ENCODE measurements around the gene CDC123.
A peak's percentile ranks its signal among the peaks of the same experiment; 100 is the strongest.
"Not testable (repeated sequence)": the region's sequence is repeated elsewhere in the genome, so short reads cannot be mapped to it uniquely, and the experiment has no call there.

The CDC123 gene, protein sequence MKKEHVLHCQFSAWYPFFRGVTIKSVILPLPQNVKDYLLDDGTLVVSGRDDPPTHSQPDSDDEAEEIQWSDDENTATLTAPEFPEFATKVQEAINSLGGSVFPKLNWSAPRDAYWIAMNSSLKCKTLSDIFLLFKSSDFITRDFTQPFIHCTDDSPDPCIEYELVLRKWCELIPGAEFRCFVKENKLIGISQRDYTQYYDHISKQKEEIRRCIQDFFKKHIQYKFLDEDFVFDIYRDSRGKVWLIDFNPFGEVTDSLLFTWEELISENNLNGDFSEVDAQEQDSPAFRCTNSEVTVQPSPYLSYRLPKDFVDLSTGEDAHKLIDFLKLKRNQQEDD

DNA sequence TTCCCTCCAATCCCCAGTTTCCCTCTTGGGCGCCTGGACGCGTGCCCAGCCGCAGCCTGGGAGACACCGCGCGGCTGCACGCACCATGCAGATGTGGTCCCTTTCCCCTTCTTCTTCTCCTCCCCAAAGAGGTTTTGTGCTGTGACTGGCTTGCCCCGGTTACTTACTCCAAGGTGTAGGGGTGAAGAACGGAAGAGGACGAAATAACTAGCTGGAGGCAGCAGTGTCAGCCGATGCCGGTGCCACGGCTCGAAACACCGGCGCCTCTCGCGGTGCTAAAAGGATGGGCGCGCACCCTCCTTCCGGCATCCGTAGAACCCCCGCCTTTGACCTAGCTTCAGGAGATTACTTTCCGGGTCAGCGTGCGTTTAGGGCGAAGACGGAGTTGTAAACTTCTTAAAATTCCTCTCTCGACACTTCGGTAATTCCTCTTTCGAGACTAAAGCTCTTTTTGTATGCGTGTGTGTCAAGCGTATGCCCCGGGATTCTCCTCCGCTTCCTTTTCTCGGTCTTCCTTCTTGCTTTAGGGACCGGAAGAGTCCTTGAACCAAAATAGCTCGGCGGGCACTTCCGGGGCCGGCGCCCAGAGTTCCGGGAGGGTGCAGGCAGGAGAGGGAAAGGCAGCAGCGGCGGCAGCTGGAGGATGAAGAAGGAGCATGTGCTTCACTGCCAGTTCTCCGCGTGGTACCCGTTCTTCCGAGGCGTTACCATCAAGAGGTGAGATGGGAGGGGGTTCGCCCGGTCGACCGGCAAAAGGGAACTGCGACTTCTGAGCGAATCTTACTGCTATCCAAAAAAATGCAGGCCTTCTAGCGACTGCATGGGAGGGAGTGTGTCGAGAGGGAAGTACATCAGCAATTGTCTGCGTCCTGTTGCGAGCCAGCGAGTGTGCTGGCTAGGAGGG lies at the start of gene CDC123, which contains the start of gene NUDT5:
CDC123 (plus strand) TSS at position 586 of the 904 bp plus-strand sequence; CDS start at position 644, 58 bp downstream.
NUDT5 (minus strand) TSS at position 289 of the 904 bp plus-strand sequence. CDS start 9,600 bp downstream, outside the sequence.
- peak; percentile 48 for DNase-seq

DNA sequence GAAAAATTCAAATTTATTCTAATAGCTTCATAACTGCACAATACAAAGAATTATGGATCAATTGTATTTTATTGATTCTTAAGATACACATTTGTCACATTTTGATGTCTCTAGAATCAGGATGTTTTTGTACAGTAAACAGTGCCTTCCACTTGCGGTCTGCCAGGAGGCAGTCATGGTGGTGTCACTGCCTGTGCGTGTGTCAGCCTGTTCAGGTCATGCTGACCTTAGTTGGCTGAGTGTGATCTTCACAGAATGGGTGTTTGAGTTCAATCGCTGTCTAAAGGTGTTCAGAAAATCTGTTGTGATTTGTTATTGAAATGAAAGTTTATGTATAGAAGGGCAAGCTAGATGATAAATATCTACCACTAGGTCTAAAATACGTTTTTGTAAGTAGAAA lies 45.8 kb upstream of the CDC123 start:
- DNase-seq: no peak

DNA sequence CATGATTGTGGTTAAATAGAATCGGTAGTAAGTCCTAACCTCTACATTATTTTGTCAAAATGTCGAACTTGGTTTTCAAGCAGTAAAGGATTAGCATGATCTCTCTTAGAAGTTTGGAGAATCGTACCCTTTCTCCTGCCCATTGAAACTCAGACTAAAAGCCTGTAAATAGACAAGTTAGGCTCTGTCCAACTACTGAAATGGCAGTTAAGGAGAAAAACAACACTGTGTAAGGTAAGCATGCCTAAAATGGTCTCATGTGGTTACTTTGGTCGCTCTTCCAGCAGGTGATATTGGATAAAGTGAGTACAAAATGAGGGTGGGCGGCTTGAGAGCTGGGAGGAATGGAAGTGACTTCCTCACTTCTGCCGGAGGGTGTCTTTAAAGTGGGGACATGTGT lies 41.5 kb upstream of the CDC123 start:
- DNase-seq: no peak

DNA sequence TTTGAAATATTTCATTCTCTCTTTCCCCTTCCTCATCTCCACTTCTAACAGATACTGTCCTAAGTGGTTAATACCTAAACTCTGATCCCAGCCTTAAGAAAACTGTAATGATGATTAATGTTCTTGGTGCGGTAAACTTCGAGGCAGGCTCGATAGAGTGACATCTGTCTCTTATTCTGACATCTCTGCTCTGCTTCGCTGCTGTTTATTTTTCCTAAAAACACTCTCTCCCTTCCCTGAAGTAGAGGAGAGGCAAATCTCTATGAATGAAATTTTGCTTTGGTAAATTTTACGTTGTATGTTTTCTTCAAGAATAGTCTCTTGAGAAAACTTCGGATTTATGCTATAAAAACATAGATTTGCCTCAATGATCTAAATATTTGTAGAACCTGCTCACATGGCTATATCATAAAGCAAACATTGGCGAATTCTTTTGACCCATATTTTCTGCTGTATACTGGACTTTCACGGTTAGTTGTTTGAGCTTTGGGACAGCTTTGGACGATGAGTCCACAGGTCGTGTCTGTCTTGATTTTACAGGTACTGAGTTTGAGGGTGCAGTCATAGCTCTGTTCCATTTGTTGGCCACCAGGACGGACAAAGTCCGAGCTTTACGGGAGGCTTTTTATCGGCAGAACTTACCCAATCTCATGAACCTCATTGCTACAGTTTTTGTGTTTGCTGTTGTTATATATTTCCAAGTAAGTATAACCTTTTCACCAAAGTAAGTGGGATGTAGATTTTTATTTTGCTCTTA lies 39.4 kb upstream of the CDC123 start:
- DNase-seq: no peak

DNA sequence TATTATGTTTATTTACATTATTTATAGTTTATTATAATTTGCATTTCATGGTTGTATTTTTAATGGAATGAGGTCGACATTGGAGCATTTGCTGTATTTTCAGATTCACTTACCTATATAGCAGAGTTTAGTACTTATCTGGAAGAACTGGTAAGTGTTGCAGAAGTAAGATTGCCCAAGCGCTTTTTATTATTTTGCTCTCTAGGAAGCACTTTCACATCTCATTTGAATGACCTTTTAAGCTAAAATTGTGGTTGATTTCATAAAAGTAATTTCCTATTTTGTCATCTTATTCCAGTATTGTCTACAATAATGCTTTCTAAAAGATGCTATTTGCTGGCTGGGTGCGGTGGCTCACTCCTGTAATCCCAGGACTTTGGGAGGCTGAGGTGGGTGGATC lies 37.9 kb upstream of the CDC123 start:
- no peak for DNase-seq

DNA sequence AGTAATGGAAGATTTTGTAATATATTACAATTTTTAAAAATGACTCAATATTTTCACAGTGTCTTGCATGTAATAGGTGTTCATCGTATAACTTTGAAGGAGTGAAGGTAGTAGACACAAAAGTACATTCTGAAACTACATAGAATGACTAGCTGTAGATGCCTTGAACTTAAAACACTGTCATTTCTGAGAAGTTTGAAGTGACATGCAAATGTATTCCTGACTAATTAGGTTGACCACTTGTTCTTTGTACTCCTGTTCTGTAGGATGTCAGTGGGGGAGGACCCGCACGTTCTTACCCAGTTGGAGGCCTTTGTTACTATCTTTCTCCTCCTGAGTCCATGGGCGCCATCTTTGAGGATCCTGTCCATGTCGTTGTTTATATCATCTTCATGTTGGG lies 35.3 kb upstream of the CDC123 start:
- no peak for DNase-seq

DNA sequence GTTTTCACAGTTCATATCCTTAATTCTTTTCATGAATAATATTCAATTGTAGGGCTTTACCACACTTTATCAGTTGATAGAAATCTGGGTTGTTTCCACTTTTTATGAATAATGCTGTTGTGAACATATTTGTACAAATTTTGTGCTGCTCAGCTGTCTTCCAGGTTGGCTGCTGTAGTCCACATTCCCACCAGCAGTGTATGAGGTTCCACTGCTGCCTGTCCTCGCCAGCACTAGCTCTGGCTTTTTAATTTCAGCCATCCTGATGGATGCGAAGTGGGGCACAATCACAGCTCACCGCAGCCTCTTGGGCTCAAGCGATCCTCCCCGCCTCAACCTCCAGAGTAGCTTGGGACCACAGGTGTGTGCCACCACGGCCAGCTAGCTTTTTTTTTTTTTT lies 33.1 kb upstream of the CDC123 start:
- DNase-seq: no peak

DNA sequence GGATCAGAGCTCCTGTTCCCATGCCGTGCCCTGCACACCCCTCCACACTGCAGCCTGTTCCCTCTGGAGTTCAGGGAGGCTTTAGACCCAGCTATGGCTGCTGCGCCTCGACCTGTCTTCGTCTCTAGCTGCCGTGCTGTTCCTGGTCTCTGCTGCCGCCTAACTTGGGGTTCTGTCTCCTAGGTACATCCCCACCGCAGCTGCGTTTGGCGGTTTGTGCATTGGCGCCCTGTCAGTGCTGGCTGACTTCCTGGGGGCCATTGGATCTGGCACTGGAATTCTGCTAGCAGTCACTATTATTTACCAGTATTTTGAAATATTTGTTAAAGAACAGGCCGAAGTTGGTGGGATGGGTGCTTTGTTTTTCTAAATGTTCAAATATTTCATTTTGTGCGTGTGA lies 31.9 kb upstream of the CDC123 start:
- DNase-seq: no peak

DNA sequence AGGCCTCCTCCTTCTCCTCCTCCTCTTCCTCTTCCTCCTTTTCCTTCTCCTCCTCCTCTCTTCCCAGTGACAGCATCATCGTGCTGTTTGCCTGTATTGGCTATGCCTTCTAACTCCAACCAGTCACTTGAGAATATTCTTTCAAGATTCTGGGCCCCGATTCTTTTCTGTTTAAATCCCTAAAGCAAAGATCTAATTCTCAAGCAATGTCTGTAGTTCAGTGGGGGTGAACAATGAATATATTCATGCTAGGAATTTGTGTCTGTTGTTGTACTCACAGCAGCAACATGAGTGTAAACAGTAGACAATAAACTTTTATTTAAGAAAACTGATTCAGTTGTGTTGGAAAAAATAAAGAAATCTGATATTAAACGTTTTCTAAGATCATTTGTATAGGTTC lies 31.0 kb upstream of the CDC123 start:
- DNase-seq: no peak

DNA sequence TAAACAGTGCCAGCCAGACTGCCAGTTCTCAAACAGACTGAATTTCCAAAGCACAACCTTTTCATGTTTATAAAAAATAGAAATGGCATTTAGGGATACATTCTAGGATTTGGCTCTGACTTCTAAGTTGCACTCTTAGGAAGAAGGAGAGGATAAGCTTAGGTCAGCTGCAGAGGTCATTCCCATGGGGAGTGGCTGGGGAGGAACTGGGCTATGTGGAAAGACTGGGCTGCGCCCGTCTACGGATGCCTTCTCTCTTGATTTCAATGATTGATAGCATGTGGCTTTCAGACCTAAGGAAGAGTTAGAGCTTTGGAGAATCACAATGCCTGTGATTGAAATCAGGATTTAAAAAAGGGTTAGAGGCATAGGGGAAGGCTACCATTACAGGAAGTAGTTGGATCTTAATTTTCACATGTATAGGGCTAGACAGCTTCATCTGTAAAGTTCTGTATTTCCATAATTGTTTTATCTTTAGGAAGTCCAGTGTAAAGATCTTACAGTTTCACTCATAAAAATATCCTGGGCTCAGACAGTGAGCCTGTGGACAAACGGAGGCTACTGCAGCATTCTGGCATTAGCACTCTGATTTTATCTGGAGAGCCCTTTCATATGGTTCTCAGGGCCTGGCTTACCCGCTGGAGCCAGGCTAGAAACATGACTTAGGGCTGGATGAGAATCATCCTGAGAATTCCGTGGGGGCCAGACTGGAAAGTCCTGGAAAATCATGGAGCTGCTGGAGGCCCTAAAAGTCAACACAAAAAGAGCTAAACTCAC lies 29.8 kb upstream of the CDC123 start:
- no peak for DNase-seq

DNA sequence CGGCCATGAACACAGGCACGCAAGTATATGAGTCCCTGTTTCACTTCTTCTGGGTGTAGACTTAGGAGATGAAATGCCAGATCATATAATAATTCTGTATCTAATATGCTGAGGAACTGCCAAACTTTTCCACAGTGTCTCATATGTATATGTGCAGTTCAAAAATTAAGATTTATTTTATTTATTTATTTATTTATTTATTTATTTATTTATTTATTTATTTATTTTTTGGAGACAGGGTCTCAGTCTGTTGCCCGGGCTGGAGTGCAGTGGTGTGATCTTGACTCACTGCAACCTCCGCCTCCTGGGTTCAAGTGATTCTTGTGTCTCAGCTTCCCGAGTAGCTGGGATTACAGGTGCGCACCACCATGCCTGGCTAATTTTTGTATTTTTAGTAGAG lies 24.5 kb upstream of the CDC123 start:
- not testable (repeated sequence) for DNase-seq

DNA sequence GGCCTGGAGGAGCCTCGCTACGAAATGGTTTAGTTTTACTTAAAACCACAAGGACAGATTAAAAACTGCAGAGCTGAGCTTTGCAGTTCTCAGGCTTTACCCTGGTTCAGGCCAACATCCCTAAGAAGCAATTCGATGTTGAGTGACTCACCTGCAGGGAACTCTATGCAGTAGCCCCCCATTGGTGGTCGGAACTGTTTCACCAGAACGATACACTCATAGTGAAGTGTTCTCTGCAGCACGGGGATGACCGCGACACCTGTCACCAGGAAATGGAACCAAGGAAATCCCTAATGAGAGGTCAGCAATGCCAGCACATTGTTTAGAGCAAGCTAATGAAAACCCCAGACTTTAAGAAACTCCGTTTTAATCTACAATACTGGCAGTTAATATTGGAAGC lies 18.3 kb upstream of the CDC123 start:
- DNase-seq: no peak

DNA sequence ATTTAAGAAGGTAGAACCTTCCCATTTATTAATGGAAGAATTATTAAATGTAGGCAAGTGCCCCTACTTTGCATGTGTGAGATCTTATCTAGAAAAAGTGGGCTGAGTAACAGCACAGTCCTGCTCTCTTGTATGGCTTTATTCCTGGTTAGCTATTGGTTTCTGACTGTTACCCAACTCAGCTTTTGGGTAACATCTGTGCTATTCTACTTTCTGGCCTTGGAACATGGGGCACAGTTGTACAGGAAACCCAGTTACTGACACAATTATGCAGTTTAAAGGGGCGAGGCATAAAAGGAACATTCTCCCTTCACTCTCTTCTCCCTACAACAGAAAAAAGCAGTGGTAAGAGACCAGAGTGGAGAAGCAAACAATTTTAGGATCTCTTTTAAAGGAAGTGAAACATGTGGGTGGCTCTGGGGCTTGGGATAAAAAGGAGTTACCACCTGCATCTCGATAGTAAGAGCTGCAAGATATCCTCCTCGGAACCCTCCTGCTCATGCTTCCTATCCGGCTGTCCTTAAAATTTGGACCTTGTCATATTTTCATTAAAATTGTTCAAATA lies 16.3 kb upstream of the CDC123 start:
- DNase-seq: no peak

DNA sequence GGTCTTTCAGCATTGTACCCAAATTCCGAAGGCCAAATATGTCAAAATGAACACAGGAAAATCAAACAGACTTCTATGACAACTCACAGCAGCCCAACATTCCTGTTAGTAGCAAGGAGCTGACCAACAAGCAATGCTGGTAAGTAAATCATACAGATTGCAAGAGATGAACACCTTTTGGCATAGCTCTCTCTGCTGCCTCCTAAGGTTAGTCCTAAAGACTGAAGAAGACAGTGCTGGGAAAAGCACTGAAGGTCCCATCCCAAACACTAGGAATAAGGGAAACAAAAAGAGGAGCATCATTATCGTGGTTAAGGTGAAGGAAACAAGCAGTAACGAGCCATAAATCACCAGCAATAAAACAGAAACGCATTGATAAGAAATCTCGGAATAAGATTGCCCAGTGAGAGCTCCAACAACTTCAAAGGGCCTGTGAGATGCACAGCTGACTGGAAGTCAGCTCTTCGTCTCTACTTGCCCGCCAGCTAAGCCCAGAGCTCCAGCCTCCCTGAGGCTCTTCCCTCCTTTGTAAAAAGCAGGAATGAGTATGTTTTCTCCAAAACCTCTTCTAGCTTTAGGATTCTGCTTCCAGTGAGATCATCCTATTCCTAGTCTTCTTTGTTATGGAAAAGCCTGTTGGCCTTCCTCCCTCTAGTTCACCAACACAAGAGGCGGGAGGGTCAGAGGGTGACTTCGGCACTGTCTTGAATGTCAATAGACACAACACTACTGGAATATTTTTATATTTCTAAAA lies 15.6 kb upstream of the CDC123 start:
- no peak for DNase-seq

DNA sequence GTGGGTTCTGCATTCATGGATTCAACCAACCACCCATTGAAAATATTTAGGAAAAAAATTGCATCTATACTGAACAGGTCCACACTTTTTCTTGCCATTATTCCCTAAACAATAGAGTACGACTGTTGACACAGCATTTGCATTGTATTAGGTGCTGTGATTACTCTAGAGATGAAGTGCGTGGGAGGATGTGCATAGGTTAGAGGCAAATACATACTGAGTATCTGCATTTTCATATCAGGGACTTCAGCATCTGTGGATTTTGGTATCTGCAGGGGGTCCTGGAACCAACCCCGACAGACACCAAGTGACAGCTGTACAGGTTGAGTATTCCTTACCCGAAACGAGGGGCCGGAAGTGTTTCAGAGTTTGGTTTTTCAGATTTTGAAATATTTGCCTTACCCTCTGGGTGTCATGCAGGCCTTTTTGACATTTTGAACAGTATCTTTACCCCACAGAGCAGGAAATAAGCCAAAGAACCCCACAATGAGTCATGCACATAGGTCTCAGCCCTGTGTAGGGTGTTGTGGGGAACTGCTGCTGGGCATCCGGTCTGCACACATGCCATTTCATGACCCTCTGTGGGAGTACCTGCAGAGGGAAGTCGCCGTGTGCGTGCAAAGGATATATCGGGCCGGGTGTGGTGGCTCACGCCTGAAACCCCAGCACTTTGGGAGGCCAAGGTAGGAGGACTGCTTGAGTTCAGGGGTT lies 14.8 kb upstream of the CDC123 start:
- DNase-seq: no peak

DNA sequence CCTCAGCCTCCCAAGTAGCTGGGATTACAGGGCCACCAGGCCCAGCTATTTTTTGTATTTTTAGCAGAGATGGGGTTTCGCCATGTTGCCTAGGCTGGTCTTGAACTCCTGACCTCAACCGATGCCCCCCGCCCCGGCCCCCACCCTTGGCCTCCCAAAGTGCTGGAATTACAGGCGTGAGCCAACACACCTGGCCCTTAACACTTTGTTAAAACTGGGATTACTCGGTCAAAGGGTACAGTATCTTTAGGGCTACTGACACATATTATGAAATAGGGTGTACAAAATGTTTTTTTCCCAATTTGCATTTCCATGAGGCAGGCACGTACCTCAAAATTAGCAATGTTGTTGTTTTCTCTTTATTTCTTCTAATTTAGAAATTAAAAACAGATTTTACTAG lies 11.8 kb upstream of the CDC123 start:
- no peak for DNase-seq

DNA sequence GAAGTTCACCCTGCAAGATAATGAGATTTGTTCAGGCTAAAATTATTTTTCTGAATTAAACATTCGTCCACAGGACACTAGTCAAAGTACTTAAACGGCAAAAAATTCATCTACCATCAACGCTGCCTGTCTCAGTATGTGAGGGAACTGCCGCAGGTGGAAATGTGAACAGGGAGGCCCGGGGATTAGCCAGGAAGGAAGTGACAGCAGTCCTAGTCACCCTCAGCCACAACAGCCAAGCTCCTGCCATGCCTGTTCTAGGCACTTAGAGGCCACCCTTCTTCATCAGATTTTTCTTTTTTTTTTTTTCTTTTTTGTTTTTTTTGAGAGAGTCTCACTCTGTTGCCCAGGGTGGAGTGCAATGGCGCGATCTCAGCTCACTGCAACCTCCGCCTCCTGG lies 9.7 kb upstream of the CDC123 start:
- DNase-seq: no peak

DNA sequence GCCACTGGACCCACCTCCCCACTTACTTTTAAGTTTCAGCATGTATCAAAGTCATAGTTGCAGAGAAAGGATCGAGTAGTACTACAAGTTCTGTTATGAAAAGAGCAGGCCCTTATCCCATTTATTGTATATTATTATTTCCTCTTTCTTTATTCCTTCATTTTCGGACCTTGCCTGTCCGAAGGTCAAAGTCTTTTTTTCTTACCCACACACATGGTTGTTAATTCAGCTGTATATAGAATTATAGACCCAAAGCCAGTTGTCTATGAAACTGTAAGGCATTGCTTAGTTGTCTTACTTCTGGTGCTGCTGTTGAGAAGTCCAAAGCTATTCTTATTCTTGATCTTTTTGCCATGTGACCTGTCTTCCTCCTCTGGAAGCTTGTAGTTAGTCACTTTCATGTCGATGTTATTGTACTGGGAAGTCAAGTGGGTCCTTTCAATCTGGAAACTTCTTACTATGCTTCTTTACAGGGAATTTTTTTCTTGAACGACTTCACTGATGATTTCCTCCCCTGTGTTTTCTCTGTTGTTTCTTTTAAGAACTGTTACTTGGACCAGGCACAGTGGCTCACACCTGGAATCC lies 8.6 kb upstream of the CDC123 start:
- DNase-seq: no peak

DNA sequence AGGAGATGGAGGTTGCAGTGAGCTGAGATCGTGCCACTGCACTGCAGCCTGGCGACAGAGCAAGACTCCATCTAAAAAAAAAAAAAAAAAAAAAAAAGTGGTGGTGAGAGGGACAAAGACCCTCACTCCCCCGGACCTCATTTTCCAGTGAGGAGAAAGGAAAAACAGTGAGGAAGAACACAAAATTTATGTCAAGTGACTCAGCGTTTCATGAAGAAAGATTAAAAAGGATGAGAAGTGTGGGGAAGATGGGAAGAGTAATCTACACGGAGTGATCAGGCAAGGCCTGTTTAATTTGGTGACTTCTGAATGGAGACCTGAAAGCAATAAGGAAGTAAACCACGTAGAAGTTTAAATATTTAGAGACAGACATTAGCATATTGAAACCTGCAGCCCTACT lies 7.3 kb upstream of the CDC123 start:
- DNase-seq: no peak

DNA sequence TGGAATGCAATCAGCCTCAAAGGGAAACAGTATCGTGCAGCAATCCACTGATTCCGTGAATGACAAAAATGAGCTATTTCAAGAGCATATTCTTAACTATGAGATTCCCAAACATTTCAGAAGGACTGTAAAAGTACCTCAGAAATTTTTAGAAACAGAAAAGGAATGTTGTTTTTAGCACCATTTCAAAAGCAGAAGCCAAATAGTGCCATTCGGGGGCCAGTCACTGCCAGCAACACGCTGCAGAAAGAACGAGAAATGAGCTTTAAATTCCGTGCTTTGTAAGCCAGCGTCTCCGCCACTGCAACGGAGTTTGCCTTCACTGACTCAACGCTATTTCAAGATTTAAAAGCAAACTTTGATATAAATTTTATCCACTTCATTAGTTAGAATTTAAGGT lies 6.6 kb upstream of the CDC123 start:
- DNase-seq: no peak
